Endometrial microvascular endothelial cells (primary cell): ENCODE data around the gene ARHGAP6. TPM values are rescaled to one million over a fixed set of nuclear protein-coding genes. Genes with fewer than 3 reads are reported as not detected.

Experiments used
- in situ Hi-C: cut with HindIII; loops from 2 replicates; pipeline ENCODE4 v1.10.0; 2017; ENCODE audit warnings: low sequenced_read_pairs, low pct_unique_long_range_greater_than_20kb; ENCODE audit errors: inconsistent ontology term
- total RNA-seq: library from RNA; depleted of rRNA; stranded (reverse); fragments of >200 nt; gene quantifications from one replicate; pipeline ENCODE4 v1.2.3, GENCODE V29; 2015; ENCODE audit errors: inconsistent ontology term

The ARHGAP6 gene
- total RNA-seq, 1 donor from 2014 or later = 1.4 TPM

DNA sequence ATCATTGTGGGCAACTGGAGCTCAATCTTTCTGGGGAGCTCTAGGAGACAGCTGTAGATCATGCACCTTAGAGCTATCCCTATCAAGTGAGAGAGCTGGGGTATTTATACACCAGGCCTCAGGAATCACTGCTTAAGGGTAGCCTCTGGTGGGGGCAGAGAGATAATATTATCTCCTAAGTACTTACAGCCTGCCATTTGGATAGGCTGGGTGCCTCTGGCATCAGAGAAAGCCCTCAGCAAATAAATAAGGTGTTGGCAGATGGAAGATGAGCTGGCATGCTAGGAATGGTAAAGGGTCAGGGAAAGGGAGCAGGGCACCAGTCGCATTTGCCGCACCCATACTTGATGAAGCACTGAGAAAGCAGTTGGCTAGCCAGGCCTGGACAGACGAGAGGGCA is 478.7 kb downstream of the ARHGAP6 start:
- in situ Hi-C loops = no loop called here

DNA sequence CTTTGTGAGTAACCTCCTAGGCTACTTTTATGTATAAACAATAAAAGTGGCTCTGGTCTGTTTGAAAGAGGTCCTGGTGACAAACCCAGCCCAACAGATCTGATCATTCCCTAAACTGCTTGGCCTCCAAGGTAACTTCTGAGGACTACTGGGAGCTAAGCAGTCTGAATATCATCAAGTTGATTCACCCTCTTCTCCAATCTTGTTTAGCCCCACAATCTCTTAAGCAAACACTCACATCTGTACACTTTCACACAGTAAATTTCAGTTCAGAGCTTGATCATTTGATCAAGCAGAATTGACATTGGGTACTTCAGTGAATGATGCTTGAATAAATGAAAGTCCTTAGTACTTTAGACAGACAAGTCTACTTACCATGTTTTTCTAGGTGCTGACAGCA is 479.9 kb downstream of the ARHGAP6 start:
- in situ Hi-C loops = no loop called here

GRCh38 chrX:11180571-11180970 is 485.1 kb downstream of the ARHGAP6 start:
- in situ Hi-C loops = no loop called here

- in situ Hi-C loops = no loop called here
Measured at GRCh38 chrX:11172415-11172814, 493.3 kb downstream of the ARHGAP6 start.

DNA sequence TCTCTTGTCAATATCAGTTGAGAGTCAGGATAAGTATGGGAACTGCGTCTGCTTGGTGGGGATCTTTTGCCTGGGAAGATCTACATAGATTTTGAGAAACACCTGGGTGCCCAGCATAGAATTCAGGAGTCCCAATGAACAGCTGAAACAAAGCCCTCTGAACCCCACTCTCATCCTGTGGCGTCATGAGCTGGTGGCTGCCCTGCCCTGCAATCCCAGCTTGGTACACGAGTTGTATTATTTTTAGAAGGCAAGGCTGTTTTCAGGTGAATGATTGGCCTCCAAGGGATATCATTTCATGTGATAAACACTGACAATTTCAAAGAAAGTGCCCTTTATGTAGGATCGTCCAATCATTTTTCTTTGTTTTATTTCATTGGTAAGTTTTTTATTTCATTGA is 493.8 kb downstream of the ARHGAP6 start:
- in situ Hi-C loops = no loop called here

DNA sequence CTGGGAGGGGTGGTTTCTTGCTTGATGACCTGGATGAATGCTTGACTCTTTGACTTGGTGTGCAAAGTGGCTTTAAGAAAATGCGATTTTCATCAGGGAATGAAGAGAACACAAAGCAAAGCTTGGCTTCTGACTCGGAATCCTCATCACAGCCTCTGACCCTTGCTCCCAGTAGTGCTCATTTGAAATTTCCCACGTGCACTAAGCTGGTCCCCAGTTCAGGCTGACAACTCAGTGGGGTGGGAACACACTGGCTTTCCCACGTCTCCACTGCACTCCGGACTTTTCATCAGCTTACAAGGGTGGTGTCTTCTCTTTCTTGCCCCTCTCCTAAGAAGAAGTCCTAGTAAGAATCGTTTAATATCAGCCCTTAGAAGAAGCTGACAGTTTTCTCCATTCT is 501.3 kb downstream of the ARHGAP6 start:
- in situ Hi-C loops = no loop called here

DNA sequence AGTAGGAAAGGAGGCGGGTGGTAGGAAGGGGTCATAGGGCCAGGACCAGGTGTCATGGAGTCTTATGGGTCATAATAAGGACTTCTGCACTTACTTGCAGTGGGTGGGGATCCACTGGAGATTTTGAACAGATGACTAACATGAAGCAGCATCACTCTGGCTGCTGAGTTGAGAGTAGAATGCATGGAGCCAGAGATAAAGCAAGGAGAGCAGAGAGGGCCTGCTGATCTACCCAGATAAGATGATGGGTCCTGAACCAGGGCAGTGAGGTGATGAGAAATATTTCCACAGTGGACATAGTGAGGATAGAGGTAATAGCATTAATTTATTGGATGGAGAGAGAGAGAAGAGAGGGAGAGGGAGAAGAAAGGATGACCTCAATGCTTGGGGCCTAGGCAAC is 506.6 kb downstream of the ARHGAP6 start:
- in situ Hi-C loops = no loop called here

DNA sequence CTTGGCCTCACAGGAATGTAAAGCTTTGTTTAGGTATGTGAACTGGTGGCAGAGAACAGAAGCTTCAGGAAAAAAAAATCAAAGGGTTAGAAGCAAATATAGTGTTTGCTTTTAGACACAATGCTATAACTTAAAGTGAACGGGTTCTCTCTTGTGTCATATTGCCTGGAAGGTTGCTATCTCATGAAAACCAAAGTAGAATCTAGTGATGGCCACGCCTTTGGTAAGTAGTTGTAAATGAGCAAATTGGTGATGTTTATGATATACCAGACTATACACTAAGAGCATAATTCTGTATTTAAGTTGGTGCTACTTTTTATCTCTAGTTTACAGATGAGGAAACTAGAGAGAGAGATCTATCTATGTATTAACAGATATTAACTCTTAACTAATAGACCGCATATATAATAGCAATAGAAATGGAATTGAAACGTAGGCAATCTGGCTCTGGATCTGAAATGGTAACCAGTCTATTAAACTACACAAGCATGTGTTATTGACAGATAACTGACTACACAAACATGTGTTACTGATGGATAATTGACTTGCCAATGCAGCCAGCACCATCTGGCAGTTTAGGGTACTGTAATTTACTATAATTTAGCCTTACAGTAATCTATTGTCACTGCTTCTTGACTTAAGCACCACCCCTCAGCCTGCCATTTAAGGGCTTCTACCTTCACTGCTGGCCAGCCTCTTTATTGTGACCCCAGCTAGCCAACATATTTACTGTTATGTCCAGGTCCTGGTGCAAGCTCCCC is 513.7 kb downstream of the ARHGAP6 start:
- in situ Hi-C loops = no loop called here

- in situ Hi-C loops = no loop called here
Measured at GRCh38 chrX:11148401-11148800, 517.3 kb downstream of the ARHGAP6 start.

DNA sequence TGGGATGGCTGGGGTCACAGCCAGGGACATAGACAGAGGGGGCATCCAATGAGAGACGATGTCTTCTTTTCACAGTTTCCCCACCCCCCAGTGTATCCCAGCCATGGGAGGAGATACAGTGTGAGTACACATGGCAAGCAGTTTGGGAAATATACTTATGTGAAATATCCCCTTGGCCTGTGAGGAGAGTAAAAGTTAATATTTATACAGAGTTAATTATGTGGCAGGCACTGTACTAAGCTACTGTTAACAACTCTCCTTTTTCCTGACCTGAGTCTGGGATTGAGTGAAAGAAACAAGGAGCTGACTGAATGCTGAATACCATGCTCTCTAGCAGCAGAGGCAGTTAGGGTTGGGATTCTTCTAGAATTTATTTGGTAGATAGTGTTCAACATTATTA is 519.3 kb downstream of the ARHGAP6 start:
- in situ Hi-C loops = no loop called here

DNA sequence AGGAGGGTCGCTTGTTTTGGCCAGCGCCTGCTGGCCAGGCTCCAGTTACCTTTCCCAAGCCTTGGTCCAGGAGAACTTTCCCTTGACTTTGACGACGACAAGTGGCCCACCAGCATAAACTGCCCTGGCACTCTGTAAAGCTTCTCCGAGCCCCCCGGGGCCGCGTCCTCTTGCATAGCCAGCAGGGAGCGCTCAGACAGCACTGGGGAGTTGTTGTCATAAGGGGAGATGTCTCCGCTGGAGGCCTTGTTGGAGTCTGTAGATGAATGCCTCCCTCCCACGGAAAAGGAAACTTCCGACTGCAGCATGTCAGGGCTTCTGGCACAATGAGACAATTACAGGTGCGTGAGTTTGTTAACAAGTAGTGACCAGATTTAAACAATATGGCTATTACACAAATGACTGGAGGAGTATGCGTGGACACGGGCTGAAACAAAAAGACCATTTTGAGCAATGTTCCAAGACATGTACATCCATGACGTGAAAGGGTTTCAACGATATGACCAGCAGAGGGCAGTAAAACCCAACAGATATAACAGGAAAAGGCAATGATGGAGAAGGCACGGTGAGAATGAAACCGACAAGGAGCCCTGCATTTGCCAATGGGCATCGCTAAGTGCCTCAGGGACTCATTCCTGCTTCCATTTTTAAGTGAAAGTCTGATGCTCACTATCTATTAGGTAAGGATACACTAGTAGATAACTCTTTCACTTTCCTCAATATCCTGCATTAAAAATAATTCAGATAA is 521.6 kb downstream of the ARHGAP6 start:
- in situ Hi-C loops = no loop called here

DNA sequence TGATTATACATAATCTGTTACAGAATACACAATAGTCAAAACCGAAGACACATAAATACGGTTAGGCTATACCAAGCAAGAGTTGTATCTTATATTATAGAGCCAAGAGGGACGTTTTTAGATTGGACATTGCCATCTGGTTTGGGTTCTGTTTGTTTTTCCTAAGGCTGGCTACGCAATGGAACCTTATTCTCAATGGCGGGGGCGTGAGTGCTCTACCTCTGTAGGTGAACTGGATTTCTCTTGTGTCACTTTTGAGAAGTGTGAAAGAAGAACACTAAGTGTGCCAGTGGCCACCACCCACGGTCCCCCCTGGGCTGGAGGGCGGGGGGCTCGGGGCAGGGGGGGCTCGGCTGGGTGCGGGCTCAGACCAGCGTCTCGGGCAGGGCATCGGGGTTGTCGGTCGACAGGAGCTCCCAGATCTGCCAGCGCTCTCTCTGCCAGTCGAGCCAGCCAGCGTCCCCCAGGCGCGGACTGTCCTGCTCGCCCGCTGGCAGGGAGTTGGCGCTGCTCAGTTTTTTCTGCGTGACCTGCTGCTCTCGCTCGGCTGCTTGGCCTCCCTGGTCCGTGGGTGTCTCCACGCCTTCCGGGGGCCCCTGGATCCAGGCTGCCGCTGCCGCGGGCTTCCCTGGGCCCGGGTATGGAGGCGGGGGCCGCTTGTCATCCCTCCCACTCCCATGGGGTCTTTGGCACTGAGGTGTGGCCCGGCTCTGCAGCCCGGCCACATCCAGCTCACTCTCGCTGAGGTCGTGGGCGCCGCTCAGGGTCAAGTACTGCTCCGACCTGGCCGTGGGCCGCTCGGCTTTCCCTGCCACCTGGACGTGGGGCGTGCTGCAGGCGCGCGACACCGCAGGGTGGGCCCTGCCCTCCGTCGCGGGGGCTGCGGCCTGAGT is 527.0 kb downstream of the ARHGAP6 start:
- in situ Hi-C loops = no loop called here

- in situ Hi-C loops = no loop called here
Measured at GRCh38 chrX:11137543-11138139, 528.1 kb downstream of the ARHGAP6 start.

DNA sequence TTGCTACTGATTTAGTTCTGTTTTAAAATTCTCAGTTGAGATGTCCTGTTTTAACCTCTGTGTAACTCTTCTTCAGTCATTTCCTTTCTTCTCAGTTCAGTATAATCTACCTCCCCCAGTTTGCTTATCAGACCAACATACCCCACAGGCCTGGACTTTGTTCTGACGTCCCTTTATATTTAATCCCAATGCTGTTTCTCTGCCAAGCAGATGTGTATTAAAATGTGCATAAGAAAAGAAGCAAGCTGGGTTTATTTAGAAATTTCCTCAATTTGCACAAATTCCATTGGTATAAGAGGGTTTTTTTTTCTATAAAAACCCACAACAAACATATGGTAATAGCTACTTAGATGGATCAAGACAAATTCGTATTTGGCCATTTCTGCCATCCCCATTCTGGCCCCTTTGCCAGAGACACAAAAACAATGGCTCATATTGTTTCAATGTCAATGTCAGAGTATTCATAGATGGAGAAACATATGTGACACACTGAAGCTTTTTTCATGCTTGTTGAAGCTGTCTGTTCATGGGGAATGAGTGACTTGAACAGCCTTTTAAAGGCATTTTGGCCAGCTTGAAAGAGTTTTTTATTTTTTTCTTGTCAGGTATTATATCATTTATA is 530.0 kb downstream of the ARHGAP6 start:
- in situ Hi-C loops = no loop called here

GRCh38 chrX:11131146-11131545 is 534.6 kb downstream of the ARHGAP6 start:
- in situ Hi-C loops = no loop called here

DNA sequence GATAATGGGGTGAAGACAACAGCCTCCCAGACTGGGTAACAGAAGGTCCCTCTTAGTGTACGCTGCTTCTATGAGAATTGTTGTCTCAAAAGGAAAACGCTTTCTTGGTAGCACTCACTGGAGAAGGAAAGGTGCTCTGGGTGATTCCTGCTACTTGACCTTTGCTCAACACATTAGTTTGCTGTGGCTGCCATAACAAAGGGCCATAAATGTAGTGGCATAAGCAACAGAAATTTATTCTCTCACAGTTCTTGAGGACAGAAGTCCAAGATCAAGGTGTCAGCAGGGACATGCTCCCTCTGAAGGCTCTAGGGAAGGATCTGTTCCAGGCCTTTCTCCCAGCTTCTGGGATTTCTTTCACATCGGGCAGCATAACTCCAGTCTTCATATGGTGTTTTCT is 535.6 kb downstream of the ARHGAP6 start:
- in situ Hi-C loops = no loop called here

- in situ Hi-C loops = no loop called here
Measured at GRCh38 chrX:11129534-11130105, 536.1 kb downstream of the ARHGAP6 start.

DNA sequence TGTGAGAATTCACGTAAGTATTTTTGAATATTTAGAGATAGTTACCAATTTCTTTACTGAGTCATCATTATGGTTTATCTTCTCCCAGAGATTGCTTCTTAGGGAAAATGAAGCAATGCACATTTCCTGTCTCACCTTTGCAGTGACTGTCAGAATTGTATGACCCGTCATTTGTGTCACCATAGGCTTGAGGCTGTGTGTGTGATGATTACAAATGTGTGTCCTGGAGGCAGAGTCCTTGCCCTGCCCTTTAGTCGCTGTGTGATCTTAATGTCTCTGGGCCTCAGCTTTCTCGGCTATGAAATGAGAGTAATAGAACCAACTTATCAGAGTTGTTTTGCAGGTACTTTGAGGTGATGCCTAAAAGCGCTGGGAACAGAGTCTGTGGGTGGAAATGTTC is 540.7 kb downstream of the ARHGAP6 start:
- in situ Hi-C loops = no loop called here
